HG02623 (cell line): ENCODE measurements around the gene ITGA1.
"Not testable (repeated sequence)": the region's sequence is repeated elsewhere in the genome, so short reads cannot be mapped to it uniquely, and the experiment has no call there.

Experiments used
- ATAC-seq: cut with Tn5 transposase; IDR thresholded peaks from one replicate; pipeline ENCODE4 v1.9.1; 2021; ENCODE audit warnings: moderate library complexity; ENCODE audit not compliant: unreplicated experiment

The ITGA1 gene

GRCh38 chr5:52825826-52826225, 38.1 kb downstream of the ITGA1 start:
- ATAC-seq, result peak; percentile 93

GRCh38 chr5:52827815-52828214, 40.1 kb downstream of the ITGA1 start:
- ATAC-seq, result no peak

GRCh38 chr5:52829664-52830063, 41.9 kb downstream of the ITGA1 start:
- no peak for ATAC-seq

- no peak for ATAC-seq
Observed at GRCh38 chr5:52830650-52831049, 42.9 kb downstream of the ITGA1 start.

- ATAC-seq, result no peak
Observed at GRCh38 chr5:52831786-52832511, 44.2 kb downstream of the ITGA1 start.

- ATAC-seq, result no peak
Observed at GRCh38 chr5:52834320-52834719, 46.6 kb downstream of the ITGA1 start.

GRCh38 chr5:52837068-52837467, 49.4 kb downstream of the ITGA1 start:
- no peak for ATAC-seq

GRCh38 chr5:52837591-52838001, 49.9 kb downstream of the ITGA1 start:
- ATAC-seq, result no peak

GRCh38 chr5:52838326-52839015, 50.8 kb downstream of the ITGA1 start:
- no peak for ATAC-seq

GRCh38 chr5:52839285-52839684, 51.6 kb downstream of the ITGA1 start:
- ATAC-seq, result no peak

GRCh38 chr5:52840277-52841050, 52.7 kb downstream of the ITGA1 start:
- ATAC-seq, result no peak

GRCh38 chr5:52841114-52841513, 53.4 kb downstream of the ITGA1 start:
- ATAC-seq, result no peak

- ATAC-seq, result no peak
Observed at GRCh38 chr5:52842111-52842510, 54.4 kb downstream of the ITGA1 start.

GRCh38 chr5:52844885-52845284, 57.2 kb downstream of the ITGA1 start:
- no peak for ATAC-seq

- no peak for ATAC-seq
Observed at GRCh38 chr5:52846182-52846842, 58.6 kb downstream of the ITGA1 start.

- not testable (repeated sequence) for ATAC-seq
Observed at GRCh38 chr5:52848688-52849087, 61.0 kb downstream of the ITGA1 start.

GRCh38 chr5:52849544-52849943, 61.8 kb downstream of the ITGA1 start:
- ATAC-seq, result no peak

GRCh38 chr5:52853650-52854049, 65.9 kb downstream of the ITGA1 start:
- no peak for ATAC-seq

GRCh38 chr5:52854301-52854700, 66.6 kb downstream of the ITGA1 start:
- no peak for ATAC-seq

GRCh38 chr5:52854949-52855348, 67.2 kb downstream of the ITGA1 start:
- no peak for ATAC-seq

GRCh38 chr5:52856564-52856963, 68.8 kb downstream of the ITGA1 start:
- peak; percentile 76 for ATAC-seq
